ENCODE measurements around the gene POF1B.
"Not testable (repeated sequence)": the region's sequence is repeated elsewhere in the genome, so short reads cannot be mapped to it uniquely, and the experiment has no call there.

The POF1B gene

GRCh38 chrX:85327060-85327333 is 52.5 kb downstream of the POF1B start:
- H3K36me3 ChIP-seq (ENCODE audit: insufficient read depth, low read length): no peaks in the 10 kb centered on the region
- no peak overlapping the region for H3K4me3 ChIP-seq (ENCODE audit: low read depth, low read length)
- H3K79me2 ChIP-seq (ENCODE audit: control insufficient read depth, insufficient read depth, low read length, unreplicated experiment): no peaks in the 10 kb centered on the region
- no peak overlapping the region for H2AFZ ChIP-seq (ENCODE audit: low read length, unreplicated experiment)
- no peaks in the 10 kb centered on the region for H3K4me1 ChIP-seq (ENCODE audit: control insufficient read depth, insufficient read depth, low read length, unreplicated experiment)
- no peaks in the 10 kb centered on the region for H3K27me3 ChIP-seq (ENCODE audit: insufficient read depth, low read length)
- no peak overlapping the region for H3K27ac ChIP-seq (ENCODE audit: low read depth, low read length)

DNA sequence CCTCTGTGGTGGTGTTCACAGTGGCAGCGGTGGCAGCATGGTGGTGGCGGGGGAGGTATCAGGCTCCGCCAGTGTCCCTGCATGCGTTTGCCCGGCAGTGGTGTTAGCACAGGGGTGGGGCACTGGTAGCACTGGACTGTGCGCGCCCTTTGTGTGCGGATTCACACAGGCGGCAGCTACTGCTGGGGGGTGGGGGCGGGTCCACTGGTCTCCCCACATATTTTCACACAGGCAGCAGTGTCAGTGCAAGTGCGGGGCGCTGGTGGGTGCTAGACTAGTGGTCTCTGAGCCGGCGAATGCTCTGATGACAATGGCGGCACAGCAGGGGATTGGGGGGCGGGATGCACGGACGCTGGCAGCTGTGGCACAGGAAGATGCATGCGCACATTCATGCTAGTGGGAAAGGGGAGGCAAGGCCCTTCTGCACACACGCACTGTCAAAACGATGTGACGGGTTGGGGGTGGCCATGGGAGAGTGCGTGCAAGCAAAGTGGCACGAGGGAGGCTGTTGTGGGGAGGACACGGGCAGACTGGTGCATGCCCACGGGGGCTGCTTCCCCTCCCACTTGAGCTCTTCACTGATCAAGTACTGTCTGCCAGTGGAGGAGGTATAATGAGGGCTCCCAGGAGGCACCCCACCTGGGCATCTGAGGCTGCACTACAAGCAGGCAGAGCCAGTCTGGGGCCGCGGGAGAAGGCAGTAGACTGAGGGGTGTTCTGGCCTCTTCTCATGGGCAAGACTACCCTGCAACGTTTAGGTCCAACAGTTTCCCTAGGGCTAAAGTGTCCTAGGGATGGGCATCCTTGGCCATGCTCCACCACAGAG is 53.0 kb downstream of the POF1B start:
- no peak overlapping the region for H3K4me3 ChIP-seq (ENCODE audit: low read depth, low read length)
- H3K79me2 ChIP-seq (ENCODE audit: control insufficient read depth, insufficient read depth, low read length, unreplicated experiment): no peaks in the 10 kb centered on the region
- no peaks in the 10 kb centered on the region for H3K27me3 ChIP-seq (ENCODE audit: insufficient read depth, low read length)
- H3K4me1 ChIP-seq (ENCODE audit: control insufficient read depth, insufficient read depth, low read length, unreplicated experiment): no peaks in the 10 kb centered on the region
- no peak overlapping the region for H2AFZ ChIP-seq (ENCODE audit: low read length, unreplicated experiment)
- no peaks in the 10 kb centered on the region for H3K36me3 ChIP-seq (ENCODE audit: insufficient read depth, low read length)
- no peak overlapping the region for H3K27ac ChIP-seq (ENCODE audit: low read depth, low read length)

- not testable (repeated sequence) for H3K79me2 ChIP-seq (ENCODE audit: control insufficient read depth, insufficient read depth, low read length, unreplicated experiment); H3K27ac ChIP-seq (ENCODE audit: low read depth, low read length); H2AFZ ChIP-seq (ENCODE audit: low read length, unreplicated experiment); H3K36me3 ChIP-seq (ENCODE audit: insufficient read depth, low read length); H3K4me3 ChIP-seq (ENCODE audit: low read depth, low read length); H3K27me3 ChIP-seq (ENCODE audit: insufficient read depth, low read length); H3K4me1 ChIP-seq (ENCODE audit: control insufficient read depth, insufficient read depth, low read length, unreplicated experiment)
Measured at GRCh38 chrX:85311348-85311747, 68.1 kb downstream of the POF1B start.

DNA sequence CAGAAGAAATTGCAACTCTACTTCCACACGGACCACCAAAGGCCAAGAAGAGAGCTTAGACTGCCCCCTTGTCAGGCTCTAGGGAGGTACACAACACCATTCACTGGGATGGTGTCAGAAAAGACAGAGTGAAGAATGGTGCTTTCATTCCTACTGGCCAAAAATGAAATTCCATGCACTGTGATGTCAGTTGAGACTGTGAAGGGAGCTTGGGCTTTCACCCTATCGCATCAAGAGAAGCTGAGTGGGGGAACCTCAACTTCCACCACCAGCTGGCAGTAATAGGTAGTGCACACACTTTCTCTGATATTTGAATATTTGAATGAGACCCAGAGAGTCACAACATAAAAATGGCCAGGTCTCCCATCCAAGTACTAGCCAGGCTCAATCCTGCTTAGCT is 69.7 kb downstream of the POF1B start:
- Histone ChIP-seq H3K27ac (ENCODE audit: low read depth, low read length) (no peak overlapping the region), H3K4me3 (ENCODE audit: low read depth, low read length) (no peak overlapping the region), H3K79me2 (ENCODE audit: control insufficient read depth, insufficient read depth, low read length, unreplicated experiment) (no peaks in the 10 kb centered on the region), H3K4me1 (ENCODE audit: control insufficient read depth, insufficient read depth, low read length, unreplicated experiment) (no peaks in the 10 kb centered on the region), H3K27me3 (ENCODE audit: insufficient read depth, low read length) (no peaks in the 10 kb centered on the region), H2AFZ (ENCODE audit: low read length, unreplicated experiment) (no peak overlapping the region), H3K36me3 (ENCODE audit: insufficient read depth, low read length) (no peaks in the 10 kb centered on the region)

DNA sequence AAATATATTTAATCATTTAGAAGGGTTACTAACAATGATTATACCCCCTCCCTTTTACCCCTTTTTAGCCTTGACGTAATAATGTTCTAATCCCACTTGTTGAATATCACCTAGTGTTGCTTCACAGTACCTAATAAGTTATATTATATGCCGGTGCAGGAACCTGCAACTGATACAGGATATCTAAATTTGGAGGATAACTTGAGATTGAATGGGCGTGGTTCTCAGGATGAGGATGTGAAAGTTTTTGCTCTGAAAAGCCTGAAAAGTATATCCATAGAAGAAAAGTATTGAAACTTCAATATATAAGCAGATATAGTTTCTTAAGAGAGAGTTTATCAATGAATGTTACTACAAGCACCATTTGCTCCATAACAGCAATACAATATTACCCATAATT is 75.9 kb downstream of the POF1B start:
- H3K36me3 ChIP-seq (ENCODE audit: insufficient read depth, low read length): no peaks in the 10 kb centered on the region
- H3K27me3 ChIP-seq (ENCODE audit: insufficient read depth, low read length): no peaks in the 10 kb centered on the region

DNA sequence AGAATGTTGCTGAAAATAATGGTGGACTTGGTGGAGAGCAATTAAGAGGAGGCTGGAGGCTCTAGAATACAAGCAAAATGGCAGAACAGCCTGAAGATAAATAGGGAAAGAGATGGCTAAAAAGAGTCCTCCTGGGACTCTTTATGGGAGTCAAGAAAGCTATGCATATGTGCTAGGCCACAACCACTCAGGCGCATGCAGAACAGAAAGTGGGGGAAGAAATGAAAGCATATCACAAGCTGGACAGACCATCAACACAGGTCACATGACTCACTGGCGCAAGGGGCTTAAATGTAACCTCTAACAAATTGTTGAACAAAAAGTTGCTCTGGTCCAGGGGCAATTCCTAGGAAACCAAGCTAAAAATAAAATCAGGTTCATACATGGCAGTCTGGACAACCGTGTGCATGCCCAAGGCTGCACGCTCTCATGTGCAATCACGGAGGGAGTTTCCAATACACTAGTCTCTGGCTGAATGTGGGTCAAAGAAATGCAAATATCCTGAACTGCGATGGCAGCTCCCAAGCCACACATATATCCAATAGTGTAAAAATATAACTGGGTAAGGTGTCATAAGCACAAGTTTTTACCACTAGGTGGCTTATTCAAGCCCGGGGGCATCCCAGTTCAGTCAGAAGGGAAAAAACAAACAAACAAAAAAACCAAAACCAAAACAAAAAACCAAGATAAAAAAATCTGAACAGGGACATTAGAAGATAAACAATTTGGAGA is 90.3 kb downstream of the POF1B start:
- H3K4me3 ChIP-seq (ENCODE audit: low read depth, low read length): no peak overlapping the region
- H2AFZ ChIP-seq (ENCODE audit: low read length, unreplicated experiment): no peak overlapping the region
- H3K36me3 ChIP-seq (ENCODE audit: insufficient read depth, low read length): no peaks in the 10 kb centered on the region
- H3K27ac ChIP-seq (ENCODE audit: low read depth, low read length): no peak overlapping the region
- no peaks in the 10 kb centered on the region for H3K27me3 ChIP-seq (ENCODE audit: insufficient read depth, low read length)
- H3K79me2 ChIP-seq (ENCODE audit: control insufficient read depth, insufficient read depth, low read length, unreplicated experiment): no peaks in the 10 kb centered on the region
- no peaks in the 10 kb centered on the region for H3K4me1 ChIP-seq (ENCODE audit: control insufficient read depth, insufficient read depth, low read length, unreplicated experiment)

More for the DNA sequence above, 75.9 kb downstream of the POF1B start:
- H3K27ac ChIP-seq (ENCODE audit: low read depth, low read length): no peak overlapping the region
- no peaks in the 10 kb centered on the region for H3K4me1 ChIP-seq (ENCODE audit: control insufficient read depth, insufficient read depth, low read length, unreplicated experiment)
- no peak overlapping the region for H2AFZ ChIP-seq (ENCODE audit: low read length, unreplicated experiment)
- no peak overlapping the region for H3K4me3 ChIP-seq (ENCODE audit: low read depth, low read length)
- no peaks in the 10 kb centered on the region for H3K79me2 ChIP-seq (ENCODE audit: control insufficient read depth, insufficient read depth, low read length, unreplicated experiment)

DNA sequence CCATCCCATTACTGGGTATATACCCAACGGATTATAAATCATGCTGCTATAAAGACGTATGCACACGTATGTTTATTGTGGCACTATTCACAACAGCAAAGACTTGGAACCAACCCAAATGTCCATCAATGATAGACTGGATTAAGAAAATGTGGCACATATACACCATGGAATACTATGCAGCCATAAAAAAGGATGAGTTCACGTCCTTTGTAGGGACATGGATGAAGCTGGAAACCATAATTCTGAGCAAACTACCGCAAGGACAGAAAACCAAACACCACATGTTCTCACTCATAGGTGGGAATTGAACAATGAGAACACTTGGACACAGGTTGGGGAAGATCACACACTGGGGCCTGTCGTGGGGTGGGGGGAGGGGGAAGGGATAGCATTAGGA is 94.2 kb downstream of the POF1B start:
- H3K36me3 ChIP-seq (ENCODE audit: insufficient read depth, low read length); H3K27me3 ChIP-seq (ENCODE audit: insufficient read depth, low read length); H2AFZ ChIP-seq (ENCODE audit: low read length, unreplicated experiment); H3K4me3 ChIP-seq (ENCODE audit: low read depth, low read length); H3K4me1 ChIP-seq (ENCODE audit: control insufficient read depth, insufficient read depth, low read length, unreplicated experiment); H3K79me2 ChIP-seq (ENCODE audit: control insufficient read depth, insufficient read depth, low read length, unreplicated experiment); H3K27ac ChIP-seq (ENCODE audit: low read depth, low read length): not testable (repeated sequence)

GRCh38 chrX:85244450-85245211 is 134.8 kb downstream of the POF1B start:
- Histone ChIP-seq H3K4me3 (ENCODE audit: low read depth, low read length) (peak overlapping the region; percentile 40), H3K4me1 (ENCODE audit: control insufficient read depth, insufficient read depth, low read length, unreplicated experiment) (no peaks in the 10 kb centered on the region), H3K27me3 (ENCODE audit: insufficient read depth, low read length) (peaks cover 27% of the 10 kb centered on the region), H3K36me3 (ENCODE audit: insufficient read depth, low read length) (no peaks in the 10 kb centered on the region), H3K79me2 (ENCODE audit: control insufficient read depth, insufficient read depth, low read length, unreplicated experiment) (no peaks in the 10 kb centered on the region), H2AFZ (ENCODE audit: low read length, unreplicated experiment) (no peak overlapping the region), H3K27ac (ENCODE audit: low read depth, low read length) (no peak overlapping the region)

DNA sequence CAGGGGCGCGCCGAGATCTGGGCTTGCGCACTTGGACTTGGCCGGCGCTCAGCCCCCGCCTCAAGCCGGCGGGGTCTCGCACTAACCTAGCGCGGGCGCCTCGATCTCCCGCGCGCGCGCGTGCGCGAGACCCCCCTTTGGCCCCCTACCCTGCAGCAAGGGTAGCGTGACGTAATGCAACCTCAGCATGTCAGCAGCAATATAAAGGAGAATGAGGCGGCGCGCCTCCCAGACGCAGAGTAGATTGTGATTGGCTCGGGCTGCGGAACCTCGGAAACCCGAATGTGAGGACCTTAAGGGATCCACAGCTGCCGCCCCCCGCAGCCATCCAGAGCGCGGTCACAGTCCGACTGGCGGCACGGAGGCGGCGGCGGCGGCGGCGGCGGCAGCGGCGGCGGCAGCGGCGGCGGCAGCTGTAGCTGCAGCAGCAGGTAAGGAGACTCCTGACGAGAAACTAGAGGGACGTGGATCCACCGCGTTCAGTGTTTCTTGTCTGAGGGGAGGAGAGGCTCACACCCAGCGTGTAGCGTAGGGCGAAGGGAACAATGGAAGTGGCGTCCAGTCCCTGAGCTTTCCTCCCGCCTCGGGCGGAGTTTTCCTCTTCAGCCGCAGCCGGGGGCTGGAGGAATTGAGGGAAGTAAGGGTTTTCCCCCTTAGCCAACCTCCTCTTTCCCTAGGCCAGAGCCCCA is 135.6 kb downstream of the POF1B start, which contains the start of the genes SATL1 and ZNF711:
Gene SATL1 (minus strand): TSS at position 19 of the 689 bp plus-strand sequence. CDS start 134,811 bp downstream, outside the sequence.
Gene ZNF711 (plus strand): TSS at position 231 of the 689 bp plus-strand sequence. CDS start 3,582 bp downstream, outside the sequence.
- H3K27ac ChIP-seq (ENCODE audit: low read depth, low read length): no peak within 1 kb of the TSS
- no peaks in the 10 kb centered on the region for H3K36me3 ChIP-seq (ENCODE audit: insufficient read depth, low read length)
- H3K79me2 ChIP-seq (ENCODE audit: control insufficient read depth, insufficient read depth, low read length, unreplicated experiment): no peaks in the 10 kb centered on the region
- no peaks in the 10 kb centered on the region for H3K4me1 ChIP-seq (ENCODE audit: control insufficient read depth, insufficient read depth, low read length, unreplicated experiment)
- peak within 1 kb of the TSS; percentile 40 for H3K4me3 ChIP-seq (ENCODE audit: low read depth, low read length)
- no peak within 1 kb of the TSS for H2AFZ ChIP-seq (ENCODE audit: low read length, unreplicated experiment)
- peaks cover 27% of the 10 kb centered on the region for H3K27me3 ChIP-seq (ENCODE audit: insufficient read depth, low read length)

GRCh38 chrX:85243155-85243554 is 136.3 kb downstream of the POF1B start:
- Histone ChIP-seq H3K4me1 (ENCODE audit: control insufficient read depth, insufficient read depth, low read length, unreplicated experiment) (no peaks in the 10 kb centered on the region), H3K79me2 (ENCODE audit: control insufficient read depth, insufficient read depth, low read length, unreplicated experiment) (no peaks in the 10 kb centered on the region), H3K27ac (ENCODE audit: low read depth, low read length) (no peak overlapping the region), H2AFZ (ENCODE audit: low read length, unreplicated experiment) (no peak overlapping the region), H3K27me3 (ENCODE audit: insufficient read depth, low read length) (peaks cover 27% of the 10 kb centered on the region), H3K4me3 (ENCODE audit: low read depth, low read length) (0 out of 2 replicates have a peak overlapping the region, but pooled peaks have one; percentile 40), H3K36me3 (ENCODE audit: insufficient read depth, low read length) (no peaks in the 10 kb centered on the region)

Data from ACC112 (cell line).